LoVo (cell line): Measurements from ENCODE around the gene TMEM38A.
A peak's percentile ranks its signal among the peaks of the same experiment; 100 is the strongest.

ENCODE experiments used
- DNase-seq: peaks from one replicate; pipeline ENCODE4 v3.0.0-alpha.2; 2016; ENCODE audit warnings: low spot score

Gene TMEM38A, protein sequence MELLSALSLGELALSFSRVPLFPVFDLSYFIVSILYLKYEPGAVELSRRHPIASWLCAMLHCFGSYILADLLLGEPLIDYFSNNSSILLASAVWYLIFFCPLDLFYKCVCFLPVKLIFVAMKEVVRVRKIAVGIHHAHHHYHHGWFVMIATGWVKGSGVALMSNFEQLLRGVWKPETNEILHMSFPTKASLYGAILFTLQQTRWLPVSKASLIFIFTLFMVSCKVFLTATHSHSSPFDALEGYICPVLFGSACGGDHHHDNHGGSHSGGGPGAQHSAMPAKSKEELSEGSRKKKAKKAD

DNA sequence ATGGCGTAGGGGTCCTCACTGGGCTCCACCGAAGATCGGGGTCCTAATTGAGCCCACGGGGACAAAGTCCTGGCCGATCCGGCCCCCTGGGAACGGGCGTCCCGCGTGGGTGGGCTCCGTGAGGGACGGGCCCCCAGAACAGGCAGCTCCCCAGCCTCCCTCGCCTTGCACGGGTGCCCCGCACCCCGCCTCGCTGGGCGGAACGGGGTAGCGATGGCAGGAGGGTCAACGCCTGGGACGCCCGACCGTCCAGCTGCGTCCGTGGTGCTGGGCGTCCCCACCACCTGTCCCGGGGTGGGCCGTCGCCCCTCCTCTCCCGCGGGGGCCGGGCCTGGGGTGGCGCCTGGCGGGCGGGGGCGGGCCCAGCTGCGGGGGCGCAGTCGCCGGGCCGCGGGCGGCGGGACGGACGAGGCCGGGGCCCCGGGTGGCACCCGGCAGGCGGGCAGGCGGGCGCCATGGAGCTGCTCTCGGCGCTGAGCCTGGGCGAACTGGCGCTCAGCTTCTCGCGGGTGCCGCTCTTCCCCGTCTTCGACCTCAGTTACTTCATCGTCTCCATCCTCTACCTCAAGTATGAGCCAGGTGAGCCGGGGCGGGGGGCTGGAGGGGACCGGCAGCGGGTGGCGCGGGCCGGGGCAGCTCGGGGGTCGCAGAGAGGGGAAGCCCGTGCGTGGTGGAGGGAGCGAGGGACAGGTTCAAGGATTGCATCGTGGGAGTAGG, at the start of gene TMEM38A:
Gene TMEM38A, plus strand, starts transcription at position 377 of the 717 bp plus-strand sequence. Its CDS starts 79 bp downstream, at position 456.
- DNase-seq: peak; percentile 49

- DNase-seq: no peak
Measured at GRCh38 chr19:16612636-16613035, 48.3 kb upstream of the TMEM38A start.

- DNase-seq: no peak
Measured at GRCh38 chr19:16613841-16614240, 47.1 kb upstream of the TMEM38A start.

DNA sequence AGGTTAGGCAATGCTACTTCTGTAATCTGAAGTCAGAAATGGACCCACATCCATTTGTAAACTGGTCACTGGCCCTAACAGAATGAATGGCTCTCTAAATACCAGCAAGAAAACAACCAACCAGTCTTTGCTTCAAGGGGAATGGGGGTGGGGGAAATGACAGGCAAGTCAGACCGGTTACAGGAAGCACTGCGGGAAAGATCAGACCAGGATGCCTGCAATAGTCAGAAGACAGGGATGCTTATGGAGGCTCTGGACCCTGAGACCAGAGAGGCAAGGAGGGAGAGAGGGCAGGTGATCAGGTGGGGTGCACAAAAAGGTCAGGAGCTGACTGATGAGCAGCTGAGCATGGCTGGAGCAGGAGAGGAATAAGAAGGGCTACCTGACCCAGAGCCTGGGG, 46.0 kb upstream of the TMEM38A start:
- no peak for DNase-seq

GRCh38 chr19:16615808-16616207, 45.1 kb upstream of the TMEM38A start:
- DNase-seq: no peak

DNA sequence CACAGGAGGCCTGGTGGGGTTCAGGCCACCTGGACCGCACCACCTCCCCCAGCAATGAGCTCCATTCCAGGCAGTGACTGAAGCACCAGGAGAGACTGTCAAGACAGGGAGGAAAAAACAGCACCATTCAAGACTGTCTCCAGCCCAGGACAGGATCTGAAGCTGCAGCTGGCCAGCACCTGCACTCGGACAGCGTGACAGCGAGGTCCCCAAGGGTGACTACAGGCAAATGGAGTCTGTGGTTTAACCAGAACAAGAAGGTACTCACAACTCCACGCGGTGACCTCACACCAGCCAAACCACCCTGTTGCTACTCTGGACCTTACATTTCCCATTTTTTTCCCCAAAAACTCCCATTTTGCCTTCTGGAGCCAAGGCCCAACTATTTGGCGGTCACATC, 42.7 kb upstream of the TMEM38A start:
- DNase-seq: no peak

DNA sequence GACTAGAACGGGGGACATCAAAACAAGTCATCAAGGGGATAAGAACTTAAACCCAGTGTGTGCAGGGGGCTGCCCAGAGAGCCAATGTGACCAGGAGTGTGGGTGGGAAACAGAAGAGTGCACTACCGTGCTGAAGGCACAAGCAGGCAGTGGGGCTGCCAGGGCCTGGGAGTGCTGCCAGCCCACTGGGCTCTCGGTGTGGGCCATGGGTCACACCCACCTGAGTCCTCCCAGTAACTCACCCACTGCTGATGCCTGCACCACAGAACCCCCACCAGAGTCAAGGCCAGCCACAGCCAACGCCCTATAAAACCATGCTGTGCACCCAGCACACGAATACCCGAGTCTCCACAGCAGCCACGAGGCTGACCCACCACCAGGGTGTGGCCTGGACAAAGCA, 41.5 kb upstream of the TMEM38A start:
- DNase-seq: no peak

DNA sequence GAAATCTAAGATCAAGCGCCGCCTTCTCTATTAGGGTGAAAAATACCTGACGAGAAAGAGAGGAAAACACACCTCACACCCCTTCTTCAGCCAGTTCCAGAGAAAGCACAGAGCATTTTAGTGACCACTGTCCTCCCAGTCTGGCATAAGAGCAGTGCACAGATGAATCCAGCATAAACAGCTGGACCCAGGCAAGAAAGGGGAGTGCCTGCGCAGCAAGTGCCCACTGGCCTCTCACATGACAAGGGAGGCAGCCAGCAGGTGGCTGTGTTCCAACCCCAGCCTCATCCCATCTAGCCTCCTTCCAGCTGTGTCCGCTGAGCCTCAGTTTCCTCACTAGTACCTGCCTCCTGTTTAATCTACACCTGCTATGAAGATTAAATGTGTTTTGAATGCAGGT, 40.9 kb upstream of the TMEM38A start:
- no peak for DNase-seq

DNA sequence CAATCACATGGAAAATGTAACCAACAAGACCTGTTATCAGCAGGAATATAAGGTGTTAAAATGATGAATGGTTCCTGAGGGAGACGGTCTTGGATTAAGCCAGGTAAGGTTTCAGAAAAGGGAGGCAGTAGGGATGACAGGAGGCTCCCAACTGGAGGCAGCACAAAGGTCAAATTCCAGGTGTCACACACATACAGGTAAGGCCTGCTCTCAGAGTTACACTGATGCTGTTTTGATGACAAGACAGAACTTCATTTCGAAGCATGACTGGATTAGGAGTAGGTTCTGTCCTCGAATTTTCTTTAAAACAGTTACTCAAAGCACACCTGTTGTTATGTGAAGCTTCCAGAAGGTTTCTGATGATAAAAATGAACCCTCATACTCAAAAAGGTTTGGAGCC, 40.4 kb upstream of the TMEM38A start:
- no peak for DNase-seq

DNA sequence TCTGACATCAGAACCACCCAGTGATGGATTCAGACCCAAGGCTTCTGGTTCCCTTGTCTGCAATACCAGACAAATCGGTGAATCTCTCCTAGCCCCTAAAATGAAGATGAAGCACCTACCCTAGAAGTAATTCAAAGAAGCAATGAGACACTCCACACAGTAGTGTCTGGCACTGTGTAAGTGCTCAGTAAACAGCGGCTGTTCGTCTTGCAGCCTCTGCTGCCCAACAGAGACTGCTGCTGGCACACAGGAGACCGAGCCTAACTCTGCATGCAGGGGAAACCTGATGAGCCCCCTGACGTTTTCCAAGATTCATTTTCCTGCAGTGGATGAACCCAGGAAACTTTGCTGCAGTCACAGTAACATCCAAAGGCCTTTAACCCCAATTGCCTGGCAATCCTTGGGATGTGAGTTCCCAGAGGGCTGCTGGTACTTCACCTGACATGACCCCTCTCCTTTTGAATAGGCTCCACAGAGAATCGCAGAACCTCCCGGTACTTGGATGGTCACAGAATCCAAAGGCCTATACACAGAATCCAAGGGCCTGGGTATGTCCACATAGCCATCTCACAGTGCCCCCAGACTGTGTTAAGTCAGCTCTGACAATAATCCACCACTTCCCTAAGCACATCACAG, 39.7 kb upstream of the TMEM38A start:
- no peak for DNase-seq

GRCh38 chr19:16623066-16623465, 37.9 kb upstream of the TMEM38A start:
- no peak for DNase-seq

DNA sequence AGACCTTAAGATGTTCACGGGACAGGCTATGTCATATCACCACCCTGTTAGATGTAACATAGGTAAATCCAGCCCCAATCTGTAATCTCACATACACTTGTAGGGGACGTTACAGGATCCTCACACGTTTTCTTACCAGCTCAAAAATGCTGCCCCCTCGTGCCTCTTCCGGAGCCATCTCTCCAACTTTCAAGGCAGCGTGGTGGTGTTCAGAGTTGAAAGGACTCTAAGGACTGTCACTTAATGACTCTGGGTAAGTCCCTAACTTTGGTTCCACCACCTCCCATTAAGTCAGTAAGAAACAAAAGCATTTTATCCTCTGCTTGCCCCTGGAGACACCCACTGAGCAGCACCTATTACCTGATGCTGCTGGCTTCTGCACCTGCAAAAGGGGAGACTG, 37.4 kb upstream of the TMEM38A start:
- DNase-seq: no peak

GRCh38 chr19:16624236-16624635, 36.7 kb upstream of the TMEM38A start:
- no peak for DNase-seq

DNA sequence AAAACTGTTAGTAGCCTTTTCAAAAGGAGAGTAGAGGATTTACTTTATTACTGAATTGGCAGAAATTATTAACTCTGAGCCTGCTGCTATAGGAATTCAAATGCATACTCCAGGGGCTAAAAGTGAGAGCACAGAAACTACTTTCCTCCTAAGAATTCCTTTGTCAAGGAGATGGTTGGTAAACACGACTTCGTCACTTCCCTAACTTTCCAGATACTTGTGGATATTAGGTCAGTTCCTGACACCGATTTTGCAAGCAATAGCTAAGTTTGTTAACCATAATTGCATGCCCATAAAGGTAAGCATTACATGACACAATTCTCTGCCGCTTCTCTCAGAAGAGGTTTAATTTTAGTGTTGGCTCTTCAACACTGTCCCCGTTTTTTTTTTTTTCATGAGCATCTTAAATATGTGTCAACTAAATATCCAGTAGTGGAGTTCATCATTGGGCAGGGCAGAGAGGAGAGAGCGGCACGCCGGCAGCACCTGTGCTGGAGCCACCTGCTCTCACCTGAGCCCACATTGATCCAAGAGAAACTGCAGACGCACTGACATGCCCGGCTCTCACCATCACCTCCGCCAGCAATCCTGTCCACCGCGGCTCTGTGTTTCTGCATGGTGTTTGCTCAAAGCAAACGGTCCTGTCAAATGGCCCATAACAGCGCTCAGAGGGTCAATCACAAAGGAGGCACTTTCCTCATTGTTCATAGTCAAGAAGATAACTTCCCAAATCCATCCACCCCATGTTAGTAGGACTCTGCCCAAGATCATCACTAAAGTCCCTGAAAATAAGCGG, 35.6 kb upstream of the TMEM38A start:
- DNase-seq: no peak

DNA sequence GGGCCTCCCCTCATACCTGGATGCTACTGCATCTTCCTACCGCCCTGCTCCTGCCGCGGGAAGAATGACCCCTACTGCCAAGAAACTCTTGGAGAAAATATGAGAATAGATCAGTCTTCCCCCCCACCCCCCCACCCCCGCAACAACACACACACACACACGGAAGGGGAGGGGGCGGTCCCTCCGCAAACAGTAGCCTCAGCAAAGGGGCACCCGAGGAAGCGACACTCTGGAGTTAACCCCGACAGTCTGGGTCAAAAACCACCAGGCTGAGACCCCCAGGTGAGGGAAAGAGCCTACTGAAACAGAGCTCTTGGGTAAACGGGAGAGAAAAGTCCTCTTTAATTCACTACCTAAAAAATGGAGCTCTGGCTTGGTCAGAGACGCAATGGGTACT, 34.1 kb upstream of the TMEM38A start:
- no peak for DNase-seq

DNA sequence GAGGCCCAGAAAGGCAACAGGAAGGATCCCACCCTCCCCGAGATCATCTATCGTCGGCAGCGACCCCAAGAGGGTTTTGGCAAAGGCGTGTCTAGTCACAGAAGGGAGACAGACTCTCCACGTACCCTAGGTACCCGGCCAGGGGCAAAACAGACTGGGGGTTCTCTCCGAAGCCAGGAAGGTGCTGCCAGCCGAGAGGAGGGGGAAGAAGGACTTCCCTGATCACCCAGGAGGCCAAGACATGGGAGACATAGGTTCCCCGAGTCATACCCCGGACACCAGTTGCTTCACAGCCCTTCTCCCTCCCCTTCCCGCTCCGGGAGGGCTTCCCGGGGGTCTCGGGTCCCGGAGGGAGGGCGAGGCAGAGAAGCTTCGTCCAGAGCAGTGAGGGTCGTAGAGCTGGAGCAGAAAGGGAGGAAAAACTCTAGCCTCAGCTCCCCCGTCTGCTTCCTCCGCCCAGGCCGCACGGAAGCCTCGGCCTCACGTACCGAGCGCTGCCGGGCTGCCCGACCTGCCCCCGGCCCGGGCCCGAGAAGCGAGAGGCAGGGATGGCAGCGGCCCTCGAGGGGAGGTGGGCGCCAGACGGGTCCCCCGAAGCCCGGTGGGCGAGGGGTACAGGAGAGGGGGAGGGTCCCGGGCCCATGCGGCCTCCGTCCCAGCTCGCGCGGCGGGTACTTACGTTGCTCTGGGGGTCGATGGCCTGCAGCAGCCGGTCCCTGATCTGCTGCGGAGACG, 33.6 kb upstream of the TMEM38A start:
- no peak for DNase-seq

DNA sequence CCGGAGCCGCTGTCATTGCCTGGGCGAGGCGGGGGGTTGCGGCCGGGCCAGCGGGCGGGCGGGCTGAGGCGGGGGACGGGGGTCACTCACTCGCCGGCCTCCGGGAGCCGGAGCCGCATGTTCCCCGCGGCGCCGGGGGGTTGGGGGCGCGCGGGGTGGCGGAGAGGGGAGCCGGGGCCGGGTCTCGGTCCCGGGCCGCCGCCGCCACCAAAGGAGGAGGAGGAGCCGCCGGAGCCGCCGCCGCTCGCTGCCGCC, 33.1 kb upstream of the TMEM38A start:
- DNase-seq: no peak

DNA sequence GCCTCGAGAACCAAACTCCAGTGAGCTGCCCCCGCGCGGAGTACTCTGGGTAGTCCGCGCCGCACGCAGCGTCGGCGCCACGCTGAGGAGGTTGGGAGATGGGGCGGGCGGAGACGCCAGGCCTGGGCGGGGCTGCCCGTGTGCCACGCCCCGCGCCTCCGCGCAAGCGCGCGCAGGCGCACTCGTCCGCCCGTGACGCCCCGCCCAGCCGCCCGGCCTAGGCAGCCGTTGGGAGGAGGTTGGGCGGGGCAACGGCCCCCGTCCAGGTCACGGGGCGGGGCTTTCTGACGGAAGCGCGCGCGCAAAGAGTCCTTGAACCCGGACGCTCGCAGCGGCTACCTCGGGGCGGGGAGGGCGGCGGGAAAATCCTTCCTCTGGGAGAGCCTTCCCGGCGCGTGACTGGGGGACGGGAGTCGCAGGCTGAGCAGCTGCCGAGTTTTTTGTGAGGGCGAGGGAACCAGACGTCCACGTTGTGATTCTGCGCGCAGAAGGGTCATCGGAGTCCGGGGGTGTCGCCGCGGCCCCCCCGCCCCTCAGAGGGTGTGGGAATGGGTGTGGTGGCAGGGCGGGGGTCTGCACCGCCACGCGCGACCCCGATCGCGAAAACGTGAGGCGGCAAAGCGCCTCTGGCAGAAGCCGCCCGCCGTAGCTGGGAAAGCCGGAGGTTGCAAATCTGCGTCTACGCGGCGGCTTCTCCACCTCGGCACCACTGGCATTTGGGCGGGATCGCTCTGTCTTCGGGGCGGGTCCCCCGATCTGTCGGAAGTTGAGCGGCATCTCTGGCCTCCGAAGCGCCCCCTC, 32.6 kb upstream of the TMEM38A start, which contains the start of gene MED26:
Gene MED26, minus strand, starts transcription at position 22 of the 801 bp plus-strand sequence. CDS start 261 bp downstream, outside the sequence.
- peak; percentile 94 for DNase-seq

GRCh38 chr19:16628984-16629691, 31.8 kb upstream of the TMEM38A start:
- DNase-seq: peak; percentile 22

GRCh38 chr19:16631465-16631864, 29.5 kb upstream of the TMEM38A start:
- no peak for DNase-seq
